HFF-Myc (cell line): ENCODE data around the gene PALM2AKAP2.
"Not testable (repeated sequence)": the region's sequence is repeated elsewhere in the genome, so short reads cannot be mapped to it uniquely, and the experiment has no call there.

Experiments
- DNase-seq: peaks from one replicate; pipeline ENCODE4 v3.0.0-alpha.2; 2011; ENCODE audit warnings: low read depth; ENCODE audit errors: extremely low read depth
- H3K4me3 ChIP-seq: replicated peaks from 2 replicates; pipeline ENCODE4 v1.5.1; 2011; ENCODE audit warnings: low read depth, mild to moderate bottlenecking, control low read depth, low read length
- CTCF ChIP-seq: IDR thresholded peaks from 2 replicates; pipeline ENCODE4 v1.5.1; 2012; ENCODE audit warnings: mild to moderate bottlenecking, low read depth, low read length, control low read depth; ENCODE audit errors: missing control alignments

Gene PALM2AKAP2

GRCh38 chr9:109817146-109817845 is 37.3 kb downstream of the PALM2AKAP2 start:
- no peak overlapping the region for H3K4me3 ChIP-seq
- TF ChIP-seq CTCF: no peak
- no peak for DNase-seq

GRCh38 chr9:109817846-109818472 is 38.0 kb downstream of the PALM2AKAP2 start:
- no peak overlapping the region for H3K4me3 ChIP-seq
- peak; percentile 68 for TF ChIP-seq CTCF
- peak; percentile 98 for DNase-seq

GRCh38 chr9:109821711-109822110 is 41.7 kb downstream of the PALM2AKAP2 start:
- no peak overlapping the region for H3K4me3 ChIP-seq
- no peak for TF ChIP-seq CTCF
- no peak for DNase-seq

DNA sequence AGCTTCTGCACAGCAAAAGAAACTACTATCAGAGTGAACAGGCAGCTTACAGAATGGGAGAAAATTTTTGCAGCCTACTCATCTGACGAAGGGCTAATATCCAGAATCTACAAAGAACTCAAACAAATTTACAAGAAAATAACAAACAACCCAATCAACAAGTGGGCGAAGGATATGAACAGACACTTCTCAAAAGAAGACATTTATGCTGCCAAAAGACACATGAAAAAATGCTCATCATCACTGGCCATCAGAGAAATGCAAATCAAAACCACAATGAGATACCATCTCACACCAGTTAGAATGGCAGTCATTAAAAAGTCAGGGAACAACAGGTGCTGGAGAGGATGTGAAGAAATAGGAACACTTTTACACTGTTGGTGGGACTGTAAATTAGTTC is 45.4 kb downstream of the PALM2AKAP2 start:
- H3K4me3 ChIP-seq, DNase-seq: not testable (repeated sequence)

- no peak for TF ChIP-seq CTCF
- H3K4me3 ChIP-seq: no peak overlapping the region
- DNase-seq: no peak
Observed at GRCh38 chr9:109826559-109826958, 46.6 kb downstream of the PALM2AKAP2 start.

DNA sequence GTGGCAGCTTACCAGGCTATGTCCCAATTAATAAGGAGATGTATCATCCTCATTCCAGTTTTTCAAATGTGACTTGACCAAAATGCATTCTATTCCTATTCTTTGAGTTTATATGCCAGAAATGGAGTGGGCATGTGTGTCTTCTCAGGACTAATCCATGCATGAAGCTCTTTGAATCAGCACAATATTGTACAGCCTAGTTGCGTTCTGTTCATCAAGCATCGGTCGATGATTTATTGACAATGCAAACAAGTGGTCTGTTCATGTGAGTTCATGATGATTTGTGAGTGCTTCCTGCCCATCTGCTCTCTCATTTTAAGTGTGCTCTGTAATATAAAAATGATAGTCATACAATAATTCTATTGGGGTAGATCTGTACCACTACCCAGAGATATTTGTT is 48.3 kb downstream of the PALM2AKAP2 start:
- H3K4me3 ChIP-seq: no peak overlapping the region
- DNase-seq: no peak
- no peak for TF ChIP-seq CTCF
